ENCODE data around the gene NFIX. TPM values are rescaled to one million over a fixed set of nuclear protein-coding genes. Genes with fewer than 3 reads are reported as not detected.
"Not testable (repeated sequence)": the region's sequence is repeated elsewhere in the genome, so short reads cannot be mapped to it uniquely, and the experiment has no call there.

The NFIX gene
- total RNA-seq, 1 donor from 2014 or later, result 8.4 TPM

DNA sequence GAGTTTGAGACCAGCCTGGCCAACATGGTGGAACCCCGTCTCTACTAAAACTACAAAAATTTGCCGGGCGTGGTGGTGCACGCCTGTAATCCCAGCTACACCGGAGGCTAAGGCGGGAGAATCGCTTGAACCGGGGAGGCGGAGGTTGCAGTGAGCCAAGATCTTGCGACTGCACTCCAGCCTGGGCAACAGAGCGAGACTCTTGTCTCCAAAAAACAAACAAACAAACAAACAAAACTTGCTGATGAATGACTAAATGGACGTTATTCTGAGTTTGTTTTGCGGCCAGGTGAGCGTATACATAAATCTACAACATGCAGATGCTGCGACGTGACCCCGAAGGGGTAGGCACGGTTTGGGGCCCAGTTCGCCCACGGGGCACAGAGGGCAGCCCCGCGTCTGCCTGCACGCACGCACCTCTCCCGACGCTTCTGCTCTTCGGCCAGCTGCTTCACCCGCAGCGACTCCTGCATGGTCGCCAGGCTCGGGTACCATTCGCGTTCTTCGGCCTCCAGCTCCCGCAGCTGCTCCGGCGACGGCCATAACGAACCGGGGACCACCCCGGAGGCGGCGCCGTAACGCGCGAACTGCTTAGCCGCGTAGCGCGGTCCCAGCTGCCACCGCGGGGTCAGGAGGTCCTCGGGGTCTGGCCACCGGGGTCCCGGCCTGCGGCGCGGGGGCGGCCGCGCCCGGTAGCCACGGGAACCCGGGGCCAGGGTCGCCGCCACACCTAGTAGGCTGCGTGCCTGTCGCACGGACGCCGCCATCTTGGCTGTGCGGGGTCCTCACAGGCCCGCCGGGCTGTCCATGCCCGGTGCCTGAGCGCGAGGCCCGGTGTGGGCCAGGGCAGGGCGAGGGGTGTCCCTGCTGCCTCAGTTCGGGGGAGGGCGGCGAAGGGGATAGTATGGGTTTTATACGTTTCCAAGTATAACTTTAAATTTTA, 38.6 kb upstream of the NFIX start, which contains the start of gene GADD45GIP1:
Gene GADD45GIP1 (minus strand): TSS at position 778 of the 943 bp plus-strand sequence. CDS start 11 bp downstream, at position 767.
- Histone ChIP-seq H3K27ac (ENCODE audit: low read depth, low read length) (peak within 1 kb of the TSS; percentile 84), H4K20me1 (ENCODE audit: insufficient read depth, low read length) (peaks cover 19% of the 10 kb centered on the region), H3K36me3 (ENCODE audit: insufficient read depth, low read length) (peaks cover 5% of the 10 kb centered on the region), H2AFZ (ENCODE audit: low read depth, low read length) (peak within 1 kb of the TSS; percentile 86), H3K4me1 (ENCODE audit: insufficient read depth, low read length) (peaks cover 29% of the 10 kb centered on the region), H3K9me3 (ENCODE audit: insufficient read depth, low read depth, low read length) (no peaks in the 10 kb centered on the region), H3K4me3 (ENCODE audit: insufficient read depth, low read depth, low read length) (peak within 1 kb of the TSS; percentile 87), H3K9ac (ENCODE audit: low read length) (peak within 1 kb of the TSS; percentile 93), H3K4me2 (ENCODE audit: low read length) (peak within 1 kb of the TSS; percentile 91), H3K27me3 (ENCODE audit: insufficient read depth, low read length) (no peaks in the 10 kb centered on the region), H3K79me2 (ENCODE audit: insufficient read depth, low read length) (peaks cover 49% of the 10 kb centered on the region)
- no peaks in the 10 kb centered on the region for H3K9me3 Mint-ChIP-seq (ENCODE audit: unreplicated experiment)
- TF ChIP-seq, protein P1, sequence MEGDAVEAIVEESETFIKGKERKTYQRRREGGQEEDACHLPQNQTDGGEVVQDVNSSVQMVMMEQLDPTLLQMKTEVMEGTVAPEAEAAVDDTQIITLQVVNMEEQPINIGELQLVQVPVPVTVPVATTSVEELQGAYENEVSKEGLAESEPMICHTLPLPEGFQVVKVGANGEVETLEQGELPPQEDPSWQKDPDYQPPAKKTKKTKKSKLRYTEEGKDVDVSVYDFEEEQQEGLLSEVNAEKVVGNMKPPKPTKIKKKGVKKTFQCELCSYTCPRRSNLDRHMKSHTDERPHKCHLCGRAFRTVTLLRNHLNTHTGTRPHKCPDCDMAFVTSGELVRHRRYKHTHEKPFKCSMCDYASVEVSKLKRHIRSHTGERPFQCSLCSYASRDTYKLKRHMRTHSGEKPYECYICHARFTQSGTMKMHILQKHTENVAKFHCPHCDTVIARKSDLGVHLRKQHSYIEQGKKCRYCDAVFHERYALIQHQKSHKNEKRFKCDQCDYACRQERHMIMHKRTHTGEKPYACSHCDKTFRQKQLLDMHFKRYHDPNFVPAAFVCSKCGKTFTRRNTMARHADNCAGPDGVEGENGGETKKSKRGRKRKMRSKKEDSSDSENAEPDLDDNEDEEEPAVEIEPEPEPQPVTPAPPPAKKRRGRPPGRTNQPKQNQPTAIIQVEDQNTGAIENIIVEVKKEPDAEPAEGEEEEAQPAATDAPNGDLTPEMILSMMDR (IDR thresholded peaks at IDR 0.05; ENCODE audit: insufficient read depth, low read depth, low read length), result no peak
- no peak for FAIRE-seq
- peaks cover 2% of the 10 kb centered on the region for H3K27me3 Mint-ChIP-seq (ENCODE audit: low read depth, unreplicated experiment)
- no peaks in the 10 kb centered on the region for H3K36me3 Mint-ChIP-seq (ENCODE audit: low read depth, unreplicated experiment)
- peak within 1 kb of the TSS; percentile 94 for H3K4me3 Mint-ChIP-seq (ENCODE audit: unreplicated experiment)
- H3K27ac Mint-ChIP-seq (ENCODE audit: unreplicated experiment), result peak within 1 kb of the TSS; percentile 75
- DNase-seq (ENCODE audit: low read depth), result peak; percentile 53
- peaks cover 16% of the 10 kb centered on the region for H3K4me1 Mint-ChIP-seq (ENCODE audit: low read depth, unreplicated experiment)

GRCh38 chr19:12957389-12957952, 37.8 kb upstream of the NFIX start:
- H3K27ac ChIP-seq (ENCODE audit: low read depth, low read length), result peak overlapping the region; percentile 84
- not testable (repeated sequence) for H3K9me3 Mint-ChIP-seq (ENCODE audit: unreplicated experiment); H3K36me3 Mint-ChIP-seq (ENCODE audit: low read depth, unreplicated experiment); FAIRE-seq; H3K27me3 ChIP-seq (ENCODE audit: insufficient read depth, low read length); DNase-seq (ENCODE audit: low read depth); H3K27me3 Mint-ChIP-seq (ENCODE audit: low read depth, unreplicated experiment); H3K36me3 ChIP-seq (ENCODE audit: insufficient read depth, low read length); H3K9me3 ChIP-seq (ENCODE audit: insufficient read depth, low read depth, low read length)
- peak overlapping the region; percentile 93 for H3K9ac ChIP-seq (ENCODE audit: low read length)
- H2AFZ ChIP-seq (ENCODE audit: low read depth, low read length), result peak overlapping the region; percentile 86
- peak overlapping the region; percentile 79 for H3K4me3 Mint-ChIP-seq (ENCODE audit: unreplicated experiment)
- peaks cover 25% of the 10 kb centered on the region for H3K4me1 ChIP-seq (ENCODE audit: insufficient read depth, low read length)
- H3K27ac Mint-ChIP-seq (ENCODE audit: unreplicated experiment), result peak overlapping the region; percentile 34
- peaks cover 12% of the 10 kb centered on the region for H4K20me1 ChIP-seq (ENCODE audit: insufficient read depth, low read length)
- peaks cover 16% of the 10 kb centered on the region for H3K4me1 Mint-ChIP-seq (ENCODE audit: low read depth, unreplicated experiment)
- peak overlapping the region; percentile 87 for H3K4me3 ChIP-seq (ENCODE audit: insufficient read depth, low read depth, low read length)
- peaks cover 49% of the 10 kb centered on the region for H3K79me2 ChIP-seq (ENCODE audit: insufficient read depth, low read length)
- H3K4me2 ChIP-seq (ENCODE audit: low read length), result peak overlapping the region; percentile 91

GRCh38 chr19:12959481-12959880, 35.8 kb upstream of the NFIX start:
- FAIRE-seq (no peak), DNase-seq (ENCODE audit: low read depth) (no peak)
- Mint-ChIP-seq H3K36me3 (ENCODE audit: low read depth, unreplicated experiment) (no peaks in the 10 kb centered on the region), H3K27ac (ENCODE audit: unreplicated experiment) (no peak overlapping the region), H3K4me1 (ENCODE audit: low read depth, unreplicated experiment) (peaks cover 12% of the 10 kb centered on the region), H3K27me3 (ENCODE audit: low read depth, unreplicated experiment) (peaks cover 5% of the 10 kb centered on the region), H3K9me3 (ENCODE audit: unreplicated experiment) (no peaks in the 10 kb centered on the region), H3K4me3 (ENCODE audit: unreplicated experiment) (no peak overlapping the region)
- Histone ChIP-seq H3K79me2 (ENCODE audit: insufficient read depth, low read length) (peaks cover 35% of the 10 kb centered on the region), H3K36me3 (ENCODE audit: insufficient read depth, low read length) (peaks cover 4% of the 10 kb centered on the region), H4K20me1 (ENCODE audit: insufficient read depth, low read length) (peaks cover 11% of the 10 kb centered on the region), H3K27me3 (ENCODE audit: insufficient read depth, low read length) (no peaks in the 10 kb centered on the region), H3K27ac (ENCODE audit: low read depth, low read length) (no peak overlapping the region), H3K9me3 (ENCODE audit: insufficient read depth, low read depth, low read length) (no peaks in the 10 kb centered on the region), H3K9ac (ENCODE audit: low read length) (no peak overlapping the region), H3K4me3 (ENCODE audit: insufficient read depth, low read depth, low read length) (no peak overlapping the region), H3K4me2 (ENCODE audit: low read length) (no peak overlapping the region), H2AFZ (ENCODE audit: low read depth, low read length) (no peak overlapping the region), H3K4me1 (ENCODE audit: insufficient read depth, low read length) (peaks cover 8% of the 10 kb centered on the region)
- TF ChIP-seq, protein P1 (IDR thresholded peaks at IDR 0.05; ENCODE audit: insufficient read depth, low read depth, low read length), result no peak
- TF ChIP-seq EZH2 (IDR thresholded peaks at IDR 0.05; ENCODE audit: insufficient read depth, low read length), result no peak

Data from astrocyte (in vitro differentiated cells and primary cell).